Aorta (tissue), 5 donors: ENCODE measurements around the gene VAV2. TPM values are rescaled to one million over a fixed set of nuclear protein-coding genes. Genes with fewer than 3 reads are reported as not detected.

ENCODE experiments used
- ATAC-seq: fragments of 200-7000 bp; cut with Tn5 transposase; one replicate; pipeline ENCODE4 v1.9.1; 2022; ENCODE audit warnings: moderate library complexity; ENCODE audit not compliant: low FRiP score
- DNase-seq, 2 donors: peaks; one replicate each; pipeline ENCODE4 v3.0.0-alpha.2; 2020
- H3K27ac ChIP-seq, 2 donors: one replicate each; pipeline ENCODE4 v1.5.1; 2013; ENCODE audit warnings: low read length in 2 of 2, mild to moderate bottlenecking in 2 of 2, moderate library complexity in 2 of 2, control low read depth in 1 of 2, inconsistent platforms in 1 of 2, low read depth in 1 of 2
- H3K27me3 ChIP-seq, 2 donors: one replicate each; pipeline ENCODE4 v1.6.1; 2013; ENCODE audit warnings: control low read depth in 1 of 2, low read length in 1 of 2, mild to moderate bottlenecking in 1 of 2, moderate library complexity in 1 of 2; ENCODE audit not compliant: insufficient read depth in 2 of 2, control insufficient read depth in 1 of 2
- H3K36me3 ChIP-seq, 2 donors: one replicate each; pipeline ENCODE4 v1.6.1; 2013; ENCODE audit warnings: control low read depth in 1 of 2, low read length in 1 of 2, mild to moderate bottlenecking in 1 of 2; ENCODE audit not compliant: insufficient read depth in 2 of 2, control insufficient read depth in 1 of 2
- H3K4me1 ChIP-seq, 2 donors: one replicate each; pipeline ENCODE4 v1.6.1; 2013; ENCODE audit warnings: low read length in 2 of 2, control low read depth in 1 of 2, mild to moderate bottlenecking in 1 of 2, moderate library complexity in 1 of 2; ENCODE audit not compliant: insufficient read depth in 2 of 2, control insufficient read depth in 1 of 2
- H3K4me3 ChIP-seq, 2 donors: one replicate each; pipeline ENCODE4 v1.5.1; 2013; ENCODE audit warnings: low read length in 2 of 2, control low read depth in 1 of 2, mild to moderate bottlenecking in 1 of 2
- H3K9me3 ChIP-seq: one replicate; pipeline ENCODE4 v1.6.1; 2013; ENCODE audit warnings: mild to moderate bottlenecking, low read length; ENCODE audit not compliant: control insufficient read depth
- WGBS, 2 donors: extraction: QIAGEN DNeasy Blood & Tissue Kit; methylation state at CpG; one replicate each; pipeline ENCODE4 v1.1.7; 2013; 5-methylcytosine and 5-hydroxymethylcytosine counted together
- intact Hi-C, 2 donors: fragments of 100-400 bp; cut with DNase I; formaldehyde crosslinking; loops; one replicate each; pipeline versions ENCODE4 v1.14.2 to v1.15.0; 2022
- polyA plus RNA-seq, 2 donors: library from polyadenylated mRNA; stranded (reverse); fragments of 200-250 nt; gene quantifications; one replicate each; pipeline ENCODE4 v1.2.3, GENCODE V29; 2013
- total RNA-seq, 2 donors: library from RNA; stranded (reverse); fragmentation: NEBNext Ultra II Directional; extraction: Animal tissue kit (Norgen Biotek cat#: 25700); gene quantifications; one replicate each; pipeline ENCODE4 v1.2.1, GENCODE V29; 2021
- donor health status: healthy with polysubstance abuse.
- donor health status: Bipolar disorder and iron deficiency.
- donor health status: DM: no; HTN: no; CAD: no.
- donor health status: DM: no; HTN: no; CAD: no.
- donor health status: DM: yes; HTN: yes; CAD: no.

The VAV2 gene
- total and polyA plus RNA-seq, 4 donors = 9.0 to 25.4 (median 11.8) TPM

GRCh38 chr9:133953621-133953975 is 38.5 kb downstream of the VAV2 start:
- H3K36me3 ChIP-seq = no peaks in the 10 kb centered on the region
- WGBS, 2 donors = 98% methylated on average over 4 of the region's 4 CpGs
- no peak overlapping the region for H3K4me3 ChIP-seq
- ATAC-seq (no peak), DNase-seq (peak; percentile 39 to 68)
- intact Hi-C loops = no loop called here
- H3K27ac ChIP-seq = no peak overlapping the region
- no peaks in the 10 kb centered on the region for H3K9me3 ChIP-seq
- no peaks in the 10 kb centered on the region for H3K4me1 ChIP-seq
- H3K27me3 ChIP-seq = no peaks in the 10 kb centered on the region

GRCh38 chr9:133952598-133953550 is 39.2 kb downstream of the VAV2 start:
- intact Hi-C loops = no loop called here
- peak; percentile 35 to 40 for DNase-seq
- Histone ChIP-seq H3K36me3 (no peaks in the 10 kb centered on the region), H3K9me3 (no peaks in the 10 kb centered on the region), H3K4me3 (no peak overlapping the region), H3K27ac (no peak overlapping the region), H3K4me1 (no peaks in the 10 kb centered on the region), H3K27me3 (no peaks in the 10 kb centered on the region)
- 91 to 97% methylated on average over 15 to 18 of the region's 18 CpGs for WGBS, 2 donors
- ATAC-seq = no peak

GRCh38 chr9:133951265-133951664 is 40.9 kb downstream of the VAV2 start:
- no peaks in the 10 kb centered on the region for H3K27me3 ChIP-seq
- no peaks in the 10 kb centered on the region for H3K9me3 ChIP-seq
- 97% methylated on average over 8 of the region's 8 CpGs for WGBS, 2 donors
- H3K4me1 ChIP-seq = no peaks in the 10 kb centered on the region
- H3K4me3 ChIP-seq = no peak overlapping the region
- DNase-seq = peak; percentile 24 to 54
- intact Hi-C loops = no loop called here
- H3K36me3 ChIP-seq = no peaks in the 10 kb centered on the region
- no peak for ATAC-seq
- no peak overlapping the region for H3K27ac ChIP-seq

- peak; percentile 39 to 72 for DNase-seq
- intact Hi-C loops = no loop called here
- Histone ChIP-seq H3K36me3 (no peaks in the 10 kb centered on the region), H3K9me3 (no peaks in the 10 kb centered on the region), H3K4me1 (no peaks in the 10 kb centered on the region), H3K4me3 (no peak overlapping the region), H3K27me3 (no peaks in the 10 kb centered on the region), H3K27ac (no peak overlapping the region)
- WGBS, 2 donors = 89 to 90% methylated on average over 25 of the region's 25 CpGs
- ATAC-seq = no peak
Measured at GRCh38 chr9:133950629-133951111, 41.5 kb downstream of the VAV2 start.

GRCh38 chr9:133950192-133950591 is 41.9 kb downstream of the VAV2 start:
- Histone ChIP-seq H3K9me3 (no peaks in the 10 kb centered on the region), H3K27ac (no peak overlapping the region), H3K4me1 (no peaks in the 10 kb centered on the region), H3K36me3 (no peaks in the 10 kb centered on the region), H3K4me3 (no peak overlapping the region), H3K27me3 (no peaks in the 10 kb centered on the region)
- ATAC-seq (no peak), DNase-seq (peak in 1 of 2 donors; percentile 26)
- WGBS, 2 donors = 88 to 91% methylated on average over 13 of the region's 13 CpGs
- intact Hi-C loops = no loop called here

- intact Hi-C loops = no loop called here
- Histone ChIP-seq H3K4me3 (no peak overlapping the region), H3K9me3 (no peaks in the 10 kb centered on the region), H3K27me3 (no peaks in the 10 kb centered on the region), H3K27ac (no peak overlapping the region), H3K36me3 (no peaks in the 10 kb centered on the region), H3K4me1 (no peaks in the 10 kb centered on the region)
- 93 to 94% methylated on average over 14 of the region's 14 CpGs for WGBS, 2 donors
- DNase-seq = peak; percentile 18 to 54
- ATAC-seq = no peak
Measured at GRCh38 chr9:133949486-133950061, 42.5 kb downstream of the VAV2 start.

- H3K27ac ChIP-seq = no peak overlapping the region
- H3K9me3 ChIP-seq = no peaks in the 10 kb centered on the region
- 91 to 92% methylated on average over 31 of the region's 31 CpGs for WGBS, 2 donors
- intact Hi-C loops = no loop called here
- ATAC-seq (no peak), DNase-seq (peak; percentile 37 to 65)
- no peaks in the 10 kb centered on the region for H3K4me1 ChIP-seq
- H3K27me3 ChIP-seq = no peaks in the 10 kb centered on the region
- no peak overlapping the region for H3K4me3 ChIP-seq
- no peaks in the 10 kb centered on the region for H3K36me3 ChIP-seq
Measured at GRCh38 chr9:133948561-133949485, 43.3 kb downstream of the VAV2 start.

GRCh38 chr9:133948131-133948530 is 44.0 kb downstream of the VAV2 start:
- no peaks in the 10 kb centered on the region for H3K4me1 ChIP-seq
- H3K27ac ChIP-seq = no peak overlapping the region
- ATAC-seq = no peak
- H3K27me3 ChIP-seq = no peaks in the 10 kb centered on the region
- H3K36me3 ChIP-seq = no peaks in the 10 kb centered on the region
- intact Hi-C loops = no loop called here
- DNase-seq = peak; percentile 36 to 69
- WGBS, 2 donors = 89 to 97% methylated on average over 16 of the region's 16 CpGs
- H3K4me3 ChIP-seq = no peak overlapping the region
- H3K9me3 ChIP-seq = no peaks in the 10 kb centered on the region
